Gastroesophageal sphincter (tissue), 4 donors: Measurements from ENCODE around the gene SPACA1. TPM values are rescaled to one million over a fixed set of nuclear protein-coding genes. Genes with fewer than 3 reads are reported as not detected.

Source experiments
- ATAC-seq: fragments of 150-250 bp; one replicate; pipeline ENCODE4 v1.9.1; 2016; ENCODE audit warnings: mild to moderate bottlenecking, moderate library complexity
- H3K27ac ChIP-seq, 4 donors: fragments of 200-600 bp; sonication (generic) in 3 of 4; 1 replicate in 3 of 4; 2 replicates in 1 of 4; pipeline ENCODE4 v1.5.1; 2016 to 2019
- H3K27me3 ChIP-seq: fragments of 200-600 bp; sonication (generic); one replicate; pipeline ENCODE4 v1.5.1; 2019
- H3K36me3 ChIP-seq, 2 donors: fragments of 200-600 bp; sonication (generic); one replicate each; pipeline ENCODE4 v1.5.1; 2019; ENCODE audit warnings: control low read depth in 1 of 2
- H3K4me1 ChIP-seq, 3 donors: fragments of 200-600 bp; sonication (generic); 1 replicate in 2 of 3; 2 replicates in 1 of 3; pipeline ENCODE4 v1.5.1; 2016 to 2019; ENCODE audit warnings: control low read depth in 2 of 3
- H3K4me3 ChIP-seq, 2 donors: fragments of 200-600 bp; sonication (generic); one replicate each; pipeline ENCODE4 v1.5.1; 2019; ENCODE audit warnings: mild to moderate bottlenecking in 1 of 2, moderate library complexity in 1 of 2
- H3K9me3 ChIP-seq, 3 donors: fragments of 200-600 bp; sonication (generic); one replicate each; pipeline ENCODE4 v1.5.1; 2017 to 2019; ENCODE audit warnings: control low read depth in 2 of 3
- CTCF ChIP-seq, 4 experiments: fragments of 200-600 bp in 2 of 4; fragments of 450-650 bp in 2 of 4; sonication (generic) in 1 of 4; IDR thresholded peaks; one replicate each; pipeline ENCODE4 v1.5.1; 2017 to 2019; ENCODE audit warnings: antibody characterized with exemption in 4 of 4, mild to moderate bottlenecking in 2 of 4, moderate library complexity in 2 of 4
- EP300 ChIP-seq: sonication (generic); formaldehyde crosslinking; IDR thresholded peaks from one replicate; pipeline ENCODE4 v1.6.1; 2017; ENCODE audit warnings: antibody characterized with exemption, mild to moderate bottlenecking
- POLR2A ChIP-seq, 2 donors: fragments of 450-650 bp; IDR thresholded peaks; one replicate each; pipeline ENCODE4 v1.6.1; 2017; ENCODE audit warnings: antibody characterized with exemption in 2 of 2, mild to moderate bottlenecking in 2 of 2, moderate library complexity in 1 of 2
- POLR2AphosphoS5 ChIP-seq: sonication (generic); formaldehyde crosslinking; IDR thresholded peaks from one replicate; pipeline ENCODE4 v1.6.1; 2017; ENCODE audit warnings: antibody characterized with exemption
- WGBS, 2 donors: methylation state at CpG; one replicate each; pipeline ENCODE4 v1.1.5; 2018; ENCODE audit warnings: low coverage in 1 of 2; 5-methylcytosine and 5-hydroxymethylcytosine counted together
- total RNA-seq, 4 donors: library from RNA; depleted of rRNA; stranded (reverse); fragments of >200 nt; gene quantifications; one replicate each; pipeline ENCODE4 v1.1.0, GENCODE V29; 2016

Gene SPACA1
- total RNA-seq, 4 donors from 2014 or later, result not detected

GRCh38 chr6:88008831-88009231 lies 38.8 kb upstream of the SPACA1 start:
- Histone ChIP-seq H3K27me3 (peaks cover 9% of the 10 kb centered on the region), H3K27ac (no peak overlapping the region), H3K36me3 (no peaks in the 10 kb centered on the region), H3K4me1 (no peaks in the 10 kb centered on the region), H3K9me3 (no peaks in the 10 kb centered on the region), H3K4me3 (no peak overlapping the region)
- WGBS, 2 donors, result 10 to 44% methylated on average over 1 to 2 of the region's 2 CpGs
- TF ChIP-seq POLR2A (IDR thresholded peaks at IDR 0.05), result no peak
- ATAC-seq, result no peak

GRCh38 chr6:88013015-88013414 lies 34.6 kb upstream of the SPACA1 start:
- WGBS, 2 donors, result 67 to 71% methylated on average over 3 of the region's 3 CpGs
- Histone ChIP-seq H3K9me3 (no peaks in the 10 kb centered on the region), H3K4me1 (no peaks in the 10 kb centered on the region), H3K27ac (no peak overlapping the region), H3K4me3 (no peak overlapping the region), H3K36me3 (no peaks in the 10 kb centered on the region), H3K27me3 (no peaks in the 10 kb centered on the region)
- ATAC-seq, result no peak
- TF ChIP-seq POLR2AphosphoS5, result no peak
- TF ChIP-seq EP300, result no peak
- TF ChIP-seq CTCF (IDR thresholded peaks at IDR 0.05), result no peak
- no peak for TF ChIP-seq POLR2A (IDR thresholded peaks at IDR 0.05)

GRCh38 chr6:88013554-88013953 lies 34.1 kb upstream of the SPACA1 start:
- Histone ChIP-seq H3K4me1 (no peaks in the 10 kb centered on the region), H3K4me3 (no peak overlapping the region), H3K9me3 (no peaks in the 10 kb centered on the region), H3K27ac (no peak overlapping the region), H3K36me3 (no peaks in the 10 kb centered on the region), H3K27me3 (no peaks in the 10 kb centered on the region)
- TF ChIP-seq POLR2AphosphoS5, result no peak
- no peak for TF ChIP-seq CTCF (IDR thresholded peaks at IDR 0.05)
- no peak for TF ChIP-seq POLR2A (IDR thresholded peaks at IDR 0.05)
- TF ChIP-seq EP300, result no peak
- ATAC-seq, result no peak
- 100% methylated on average over 1 to 2 of the region's 2 CpGs for WGBS, 2 donors

- Histone ChIP-seq H3K36me3 (no peaks in the 10 kb centered on the region), H3K27ac (no peak overlapping the region), H3K4me3 (no peak overlapping the region), H3K4me1 (no peaks in the 10 kb centered on the region), H3K27me3 (no peaks in the 10 kb centered on the region), H3K9me3 (no peaks in the 10 kb centered on the region)
- no peak for TF ChIP-seq POLR2A (IDR thresholded peaks at IDR 0.05)
- TF ChIP-seq EP300, result no peak
- no peak for TF ChIP-seq POLR2AphosphoS5
- TF ChIP-seq CTCF (IDR thresholded peaks at IDR 0.05), result no peak
- 53 to 60% methylated on average over 4 to 6 of the region's 6 CpGs for WGBS, 2 donors
- ATAC-seq, result no peak
Observed at GRCh38 chr6:88020439-88020838, 27.2 kb upstream of the SPACA1 start.

- TF ChIP-seq CTCF (IDR thresholded peaks at IDR 0.05) (no peak), EP300 (no peak), POLR2A (IDR thresholded peaks at IDR 0.05) (no peak), POLR2AphosphoS5 (no peak)
- Histone ChIP-seq H3K9me3 (peaks cover 0 to 20% (median 0%) of the 10 kb centered on the region in 3 donors), H3K4me1 (no peaks in the 10 kb centered on the region), H3K36me3 (no peaks in the 10 kb centered on the region), H3K4me3 (no peak overlapping the region), H3K27me3 (no peaks in the 10 kb centered on the region), H3K27ac (no peak overlapping the region)
- no peak for ATAC-seq
- WGBS, 2 donors, result 57 to 60% methylated on average over 2 of the region's 2 CpGs
Observed at GRCh38 chr6:88024696-88025095, 22.9 kb upstream of the SPACA1 start.
